ENCODE results near the gene TRIM75. TPM values are rescaled to one million over a fixed set of nuclear protein-coding genes. Genes with fewer than 3 reads are reported as not detected.
"Not testable (repeated sequence)": the region's sequence is repeated elsewhere in the genome, so short reads cannot be mapped to it uniquely, and the experiment has no call there.

Gene TRIM75
- total RNA-seq, 1 donor: not detected

DNA sequence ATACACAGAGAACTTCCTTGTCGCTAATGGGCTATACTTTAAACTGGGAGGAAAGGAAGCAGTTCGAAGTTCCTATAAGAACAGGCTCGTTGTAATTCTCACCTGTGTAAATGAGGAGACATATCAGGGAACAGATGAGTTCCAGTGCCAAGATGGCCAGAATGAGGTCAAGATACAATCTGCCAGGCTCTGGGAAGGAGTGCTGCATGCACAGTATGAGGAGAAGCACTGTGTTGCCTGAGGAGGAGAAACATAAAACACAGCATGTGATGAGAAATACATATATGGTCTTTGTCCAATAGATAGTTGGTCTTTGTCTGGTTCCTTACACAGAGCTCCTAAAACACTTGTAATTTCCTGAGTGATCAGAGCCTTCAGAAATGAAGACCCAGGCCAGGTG, 34.7 kb downstream of the TRIM75 start:
- Histone ChIP-seq H3K4me1 (ENCODE audit: insufficient read depth, low read length) (no peaks in the 10 kb centered on the region), H2AFZ (ENCODE audit: low read length) (no peak overlapping the region), H3K4me3 (ENCODE audit: insufficient read depth, low read length) (no peak overlapping the region), H3K9me3 (ENCODE audit: low read depth, low read length) (no peaks in the 10 kb centered on the region), H3K36me3 (ENCODE audit: insufficient read depth, low read length) (peaks cover 5% of the 10 kb centered on the region), H3K79me2 (ENCODE audit: insufficient read depth, low read length) (no peaks in the 10 kb centered on the region), H4K20me1 (ENCODE audit: insufficient read depth, low read length) (no peaks in the 10 kb centered on the region), H3K4me2 (ENCODE audit: insufficient read depth, low read length) (no peak overlapping the region), H3K27ac (ENCODE audit: low read depth, low read length) (no peak overlapping the region), H3K27me3 (ENCODE audit: insufficient read depth, low read length) (no peaks in the 10 kb centered on the region)
- DNase-seq (ENCODE audit: insufficient read length, low spot score, missing footprints): no peak
- TF ChIP-seq, protein P1, sequence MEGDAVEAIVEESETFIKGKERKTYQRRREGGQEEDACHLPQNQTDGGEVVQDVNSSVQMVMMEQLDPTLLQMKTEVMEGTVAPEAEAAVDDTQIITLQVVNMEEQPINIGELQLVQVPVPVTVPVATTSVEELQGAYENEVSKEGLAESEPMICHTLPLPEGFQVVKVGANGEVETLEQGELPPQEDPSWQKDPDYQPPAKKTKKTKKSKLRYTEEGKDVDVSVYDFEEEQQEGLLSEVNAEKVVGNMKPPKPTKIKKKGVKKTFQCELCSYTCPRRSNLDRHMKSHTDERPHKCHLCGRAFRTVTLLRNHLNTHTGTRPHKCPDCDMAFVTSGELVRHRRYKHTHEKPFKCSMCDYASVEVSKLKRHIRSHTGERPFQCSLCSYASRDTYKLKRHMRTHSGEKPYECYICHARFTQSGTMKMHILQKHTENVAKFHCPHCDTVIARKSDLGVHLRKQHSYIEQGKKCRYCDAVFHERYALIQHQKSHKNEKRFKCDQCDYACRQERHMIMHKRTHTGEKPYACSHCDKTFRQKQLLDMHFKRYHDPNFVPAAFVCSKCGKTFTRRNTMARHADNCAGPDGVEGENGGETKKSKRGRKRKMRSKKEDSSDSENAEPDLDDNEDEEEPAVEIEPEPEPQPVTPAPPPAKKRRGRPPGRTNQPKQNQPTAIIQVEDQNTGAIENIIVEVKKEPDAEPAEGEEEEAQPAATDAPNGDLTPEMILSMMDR (IDR thresholded peaks at IDR 0.05; ENCODE audit: extremely low read depth, low read depth, low read length): no peak

DNA sequence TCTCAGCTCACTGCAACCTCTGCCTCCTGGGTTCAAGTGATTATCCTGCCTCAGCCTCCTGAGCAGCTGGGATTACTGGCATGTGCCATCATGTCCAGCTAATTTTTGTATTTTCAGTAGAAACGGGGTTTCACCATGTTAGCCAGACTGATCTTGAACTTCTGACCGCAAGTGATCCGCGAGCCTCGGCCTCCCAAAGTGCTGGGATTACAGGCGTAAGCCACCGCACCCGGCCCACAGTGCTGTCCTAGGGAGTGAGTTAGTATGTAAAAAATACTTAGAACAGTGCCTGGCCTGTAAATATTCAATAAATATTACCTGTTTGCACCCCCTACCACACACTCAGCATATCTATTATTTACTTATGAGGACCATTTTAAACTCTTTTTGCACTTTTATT, 38.5 kb downstream of the TRIM75 start:
- H3K9me3 ChIP-seq (ENCODE audit: low read depth, low read length); DNase-seq (ENCODE audit: insufficient read length, low spot score, missing footprints); H2AFZ ChIP-seq (ENCODE audit: low read length); H3K27me3 ChIP-seq (ENCODE audit: insufficient read depth, low read length); H3K36me3 ChIP-seq (ENCODE audit: insufficient read depth, low read length); H4K20me1 ChIP-seq (ENCODE audit: insufficient read depth, low read length); H3K27ac ChIP-seq (ENCODE audit: low read depth, low read length); H3K4me2 ChIP-seq (ENCODE audit: insufficient read depth, low read length); H3K4me3 ChIP-seq (ENCODE audit: insufficient read depth, low read length); H3K79me2 ChIP-seq (ENCODE audit: insufficient read depth, low read length); H3K4me1 ChIP-seq (ENCODE audit: insufficient read depth, low read length): not testable (repeated sequence)

DNA sequence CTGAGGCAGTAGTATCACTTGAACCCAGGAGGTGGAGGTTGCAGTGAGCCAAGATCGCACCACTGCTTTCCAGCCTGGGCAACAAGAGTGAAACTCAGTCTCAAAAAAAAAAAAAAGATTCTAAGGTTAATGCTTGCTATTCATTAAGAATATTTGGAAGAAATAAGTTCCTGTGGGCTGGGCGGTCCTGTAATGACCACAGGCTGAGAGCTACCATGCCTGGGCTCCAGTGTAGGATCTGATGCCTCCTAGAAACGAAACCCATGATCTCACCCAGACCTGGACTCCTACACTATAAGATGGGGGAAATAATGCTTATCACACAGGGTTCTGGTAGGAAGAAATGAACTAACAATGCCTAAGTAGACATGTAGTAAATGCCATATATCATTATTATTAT, 41.2 kb downstream of the TRIM75 start:
- no peak overlapping the region for H3K4me3 ChIP-seq (ENCODE audit: insufficient read depth, low read length)
- H3K27ac ChIP-seq (ENCODE audit: low read depth, low read length): no peak overlapping the region
- H3K36me3 ChIP-seq (ENCODE audit: insufficient read depth, low read length): no peaks in the 10 kb centered on the region
- no peaks in the 10 kb centered on the region for H4K20me1 ChIP-seq (ENCODE audit: insufficient read depth, low read length)
- H3K4me1 ChIP-seq (ENCODE audit: insufficient read depth, low read length): no peaks in the 10 kb centered on the region
- H3K4me2 ChIP-seq (ENCODE audit: insufficient read depth, low read length): no peak overlapping the region
- no peak for DNase-seq (ENCODE audit: insufficient read length, low spot score, missing footprints)
- H2AFZ ChIP-seq (ENCODE audit: low read length): no peak overlapping the region
- no peaks in the 10 kb centered on the region for H3K9me3 ChIP-seq (ENCODE audit: low read depth, low read length)
- TF ChIP-seq, protein P1 (IDR thresholded peaks at IDR 0.05; ENCODE audit: extremely low read depth, low read depth, low read length): no peak
- H3K27me3 ChIP-seq (ENCODE audit: insufficient read depth, low read length): no peaks in the 10 kb centered on the region
- no peaks in the 10 kb centered on the region for H3K79me2 ChIP-seq (ENCODE audit: insufficient read depth, low read length)

DNA sequence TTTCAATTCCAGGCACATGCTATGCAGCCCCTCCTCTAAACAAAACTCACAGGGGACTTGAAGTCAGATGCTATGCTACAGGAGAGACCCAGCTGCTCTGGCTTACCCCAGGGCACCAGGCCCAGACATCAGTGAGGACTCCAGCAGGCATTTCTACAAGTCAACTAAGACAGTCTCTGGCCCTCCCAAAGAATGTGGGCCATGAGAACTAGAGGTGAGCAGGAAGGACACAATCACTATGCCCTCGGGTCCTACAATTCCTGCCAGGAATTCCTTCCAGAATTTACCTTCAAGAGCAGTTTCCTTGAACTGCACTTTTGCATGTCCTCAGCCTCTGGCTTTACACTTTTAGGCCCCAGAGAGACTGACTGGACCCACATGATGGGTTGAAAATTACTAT, 41.6 kb downstream of the TRIM75 start:
- Histone ChIP-seq H3K27me3 (ENCODE audit: insufficient read depth, low read length) (no peaks in the 10 kb centered on the region), H3K4me1 (ENCODE audit: insufficient read depth, low read length) (no peaks in the 10 kb centered on the region), H3K9me3 (ENCODE audit: low read depth, low read length) (no peaks in the 10 kb centered on the region), H3K79me2 (ENCODE audit: insufficient read depth, low read length) (no peaks in the 10 kb centered on the region), H2AFZ (ENCODE audit: low read length) (no peak overlapping the region), H3K36me3 (ENCODE audit: insufficient read depth, low read length) (no peaks in the 10 kb centered on the region), H4K20me1 (ENCODE audit: insufficient read depth, low read length) (no peaks in the 10 kb centered on the region), H3K4me3 (ENCODE audit: insufficient read depth, low read length) (no peak overlapping the region), H3K27ac (ENCODE audit: low read depth, low read length) (no peak overlapping the region), H3K4me2 (ENCODE audit: insufficient read depth, low read length) (no peak overlapping the region)
- DNase-seq (ENCODE audit: insufficient read length, low spot score, missing footprints): no peak
- TF ChIP-seq, protein P1 (IDR thresholded peaks at IDR 0.05; ENCODE audit: extremely low read depth, low read depth, low read length): no peak
